Endothelial cell of umbilical vein (primary cell): ENCODE measurements around the gene PIGQ. TPM values are rescaled to one million over a fixed set of nuclear protein-coding genes. Genes with fewer than 3 reads are reported as not detected.

Experiments used
- BruUV-seq: library from RNA; stranded (reverse); fragments of 400-500 nt; replicated peaks from 2 replicates; lab custom pipeline; 2021; lab: Mats Ljungman, UMichigan
- CTCF ChIA-PET: fragments of 300-600, 350-600 bp; sonication (Branson Sonifier 250); formaldehyde crosslinking; loops from one replicate; lab custom pipeline; 2021; ENCODE audit warnings: antibody characterized with exemption, inconsistent platforms; lab: Charles Lee
- POLR2A ChIA-PET: fragments of 300-600, 350-600 bp; sonication (Branson Sonifier 250); formaldehyde crosslinking; loops from one replicate; lab custom pipeline; 2021; ENCODE audit warnings: antibody characterized with exemption, inconsistent platforms; lab: Charles Lee
- DNase-seq: peaks from one replicate; pipeline ENCODE4 v3.0.0-alpha.2; 2011; ENCODE audit warnings: low read depth, low spot score
- FAIRE-seq: peaks from 2 replicates; lab custom pipeline; 2011; peaks lifted over from hg19 to GRCh38; lab: Jason Lieb, UNC
- H2AFZ ChIP-seq: 2 replicates; pipeline ENCODE4 v1.6.0; 2012; ENCODE audit warnings: low read depth, low read length, control low read depth, inconsistent platforms
- H3K27ac ChIP-seq: 2 replicates; pipeline ENCODE4 v1.5.1; 2011; ENCODE audit warnings: low read depth, mild to moderate bottlenecking, control low read depth, low read length, moderate library complexity; ENCODE audit not compliant: insufficient read depth
- H3K27me3 ChIP-seq, 2 experiments: 2 replicates each; pipeline versions ENCODE4 v1.6.0 to v1.6.1; 2011; ENCODE audit warnings: low read length in 2 of 2, mixed read lengths in 1 of 2; ENCODE audit not compliant: control insufficient read depth in 2 of 2, insufficient read depth in 2 of 2
- H3K36me3 ChIP-seq, 2 experiments: 2 replicates in 1 of 2; 3 replicates in 1 of 2; pipeline ENCODE4 v1.5.1; 2011; ENCODE audit warnings: low read length in 2 of 2, mild to moderate bottlenecking in 1 of 2, moderate library complexity in 1 of 2; ENCODE audit not compliant: control insufficient read depth in 2 of 2, insufficient read depth in 2 of 2; ENCODE audit errors: extremely low read depth in 1 of 2
- H3K4me1 ChIP-seq: 3 replicates; pipeline ENCODE4 v1.5.1; 2011; ENCODE audit warnings: mild to moderate bottlenecking, low read length; ENCODE audit not compliant: control insufficient read depth, insufficient read depth; ENCODE audit errors: extremely low read depth
- H3K4me2 ChIP-seq: 2 replicates; pipeline ENCODE4 v1.6.1; 2011; ENCODE audit warnings: low read length, control low read depth, mixed read lengths; ENCODE audit not compliant: insufficient read depth
- H3K4me3 ChIP-seq, 3 experiments: fragments of 200-600 bp in 1 of 3; sonication (generic), shearing (Covaris generic) in 1 of 3; replicated peaks in 1 of 3; 2 replicates each; pipeline ENCODE4 v1.5.1; 2011 to 2016; ENCODE audit warnings: control low read depth in 3 of 3, low read length in 3 of 3, mild to moderate bottlenecking in 2 of 3, inconsistent platforms in 1 of 3, low read depth in 1 of 3, moderate library complexity in 1 of 3; ENCODE audit not compliant: insufficient read depth in 1 of 3
- H3K79me2 ChIP-seq: 2 replicates; pipeline ENCODE4 v1.6.0; 2012; ENCODE audit warnings: low read length, inconsistent platforms; ENCODE audit not compliant: control insufficient read depth, insufficient read depth
- H3K9ac ChIP-seq: replicated peaks from 2 replicates; pipeline ENCODE3; 2011; ENCODE audit warnings: low read length, control low read depth; ENCODE audit not compliant: insufficient read depth; ENCODE audit errors: extremely low read depth
- H3K9me1 ChIP-seq: replicated peaks from 3 replicates; pipeline ENCODE4 v1.6.0; 2011; ENCODE audit warnings: mild to moderate bottlenecking, low read length; ENCODE audit not compliant: control insufficient read depth, insufficient read depth; ENCODE audit errors: extremely low read depth
- H3K9me3 ChIP-seq: replicated peaks from 2 replicates; pipeline ENCODE4 v1.5.1; 2012; ENCODE audit warnings: low read length, inconsistent platforms; ENCODE audit not compliant: control insufficient read depth, insufficient read depth
- H4K20me1 ChIP-seq: replicated peaks from 2 replicates; pipeline ENCODE3; 2011; ENCODE audit warnings: mild to moderate bottlenecking, low read length; ENCODE audit not compliant: control insufficient read depth, insufficient read depth; ENCODE audit errors: extremely low read depth
- EZH2 ChIP-seq: IDR thresholded peaks from 2 replicates; pipeline ENCODE4 v1.6.1; 2012; ENCODE audit warnings: borderline replicate concordance, low read depth, mild to moderate bottlenecking, moderate library complexity, low read length, inconsistent platforms; ENCODE audit not compliant: severe bottlenecking
- FOS ChIP-seq: IDR thresholded peaks from 2 replicates; pipeline ENCODE4 v1.6.1; 2011; ENCODE audit warnings: mild to moderate bottlenecking, low read length, moderate library complexity, borderline replicate concordance; ENCODE audit not compliant: insufficient read depth
- GATA2 ChIP-seq: IDR thresholded peaks from 2 replicates; pipeline ENCODE4 v1.7.0; 2011; ENCODE audit warnings: low read depth, mild to moderate bottlenecking, moderate library complexity, mixed read lengths, low read length; ENCODE audit not compliant: insufficient read length, insufficient read depth
- JUN ChIP-seq: IDR thresholded peaks from 2 replicates; pipeline ENCODE4 v1.6.1; 2011; ENCODE audit warnings: borderline replicate concordance, low read depth; ENCODE audit not compliant: insufficient read length, insufficient read depth
- MYC ChIP-seq: IDR thresholded peaks from one replicate; pipeline ENCODE4 v1.6.1; 2011; ENCODE audit warnings: mild to moderate bottlenecking, low read depth, low read length
- POLR2AphosphoS5 ChIP-seq: IDR thresholded peaks from 2 replicates; pipeline ENCODE4 v1.6.1; 2012; ENCODE audit warnings: low read depth, mild to moderate bottlenecking, control low read depth, low read length, moderate library complexity; ENCODE audit not compliant: insufficient read depth
- dilution Hi-C: fragments of 300-500 bp; cut with MboI; formaldehyde crosslinking; loops from one replicate; pipeline ENCODE4 v1.15.0; 2019; ENCODE audit warnings: low sequenced_read_pairs; ENCODE audit not compliant: extremely low pct_ligation_motif_present
- intact Hi-C: fragments of 100-400 bp; cut with micrococcal nuclease; formaldehyde crosslinking; loops from one replicate; pipeline ENCODE4 v1.10.0; 2022
- polyA plus RNA-seq, 4 experiments: library from polyadenylated mRNA; depleted of rRNA in 3 of 4; stranded (reverse) in 3 of 4; unstranded in 1 of 4; fragments of >200 nt; gene quantifications; 2 replicates each; pipeline versions ENCODE4 v1.2.1 to v1.2.3, GENCODE V29; 2011 to 2012; ENCODE audit warnings: missing spikeins in 1 of 4
- total RNA-seq: library from RNA; stranded (reverse); gene quantifications from 2 replicates; pipeline ENCODE4 v1.2.3, GENCODE V29; 2021
- TF ChIP-seq, protein P1 (sequence below): IDR thresholded peaks from 2 replicates; pipeline ENCODE4 v1.6.1; 2011; ENCODE audit not compliant: insufficient read depth, insufficient read length
- TF ChIP-seq, protein P2 (sequence below), 2 donors: IDR thresholded peaks; 1 replicate in 1 of 2; 2 replicates in 1 of 2; pipeline ENCODE4 v1.5.1; 2011; ENCODE audit warnings: low read length in 2 of 2, mild to moderate bottlenecking in 2 of 2, moderate library complexity in 2 of 2, control low read depth in 1 of 2, inconsistent platforms in 1 of 2, low read depth in 1 of 2; ENCODE audit not compliant: insufficient read depth in 1 of 2; ENCODE audit errors: extremely low read depth in 1 of 2

PIGQ gene
- total and polyA plus RNA-seq, 2 donors (not counting 3 experiments of a cell fraction or from before 2014, with no cell fraction given), result 66.9 to 67.7 TPM

DNA sequence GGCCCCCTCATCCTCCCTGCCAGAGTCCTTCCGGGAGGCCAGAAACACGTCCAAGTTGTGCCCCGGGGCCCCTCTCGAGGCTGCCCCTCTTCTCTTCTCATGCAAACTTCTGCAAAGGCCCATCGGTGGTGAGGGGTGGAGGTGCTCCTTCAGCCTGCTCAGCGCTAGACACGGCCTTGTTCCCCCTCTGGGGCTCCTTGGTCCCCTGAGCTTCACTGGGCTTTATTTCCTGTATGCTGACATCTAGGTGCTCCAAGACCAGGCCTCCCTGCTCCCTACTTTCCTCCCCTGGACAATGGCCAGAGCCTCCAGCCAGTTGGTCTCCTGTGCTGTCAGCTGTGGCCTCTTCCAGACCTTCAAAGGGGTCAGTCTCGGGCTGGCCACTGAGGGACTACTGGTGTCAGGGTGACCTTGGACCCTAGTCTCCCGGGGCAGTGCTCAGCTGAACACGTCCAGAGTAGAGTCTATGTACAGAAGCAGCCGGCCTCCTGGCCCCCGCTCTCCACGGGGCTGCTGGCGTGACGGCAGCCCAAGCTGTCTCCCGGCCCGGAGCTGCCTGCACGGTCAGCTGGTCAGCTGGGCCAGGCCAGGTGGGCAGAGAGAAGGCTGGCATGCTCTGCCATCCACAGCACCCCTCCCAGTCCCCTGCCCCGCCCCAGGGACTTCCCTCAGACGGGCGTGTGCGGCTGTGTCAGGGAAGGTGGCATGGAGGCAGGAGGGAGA is 11.3 kb upstream of the PIGQ start:
- CTCF ChIA-PET, result no interaction called here
- peaks cover 6% of the 10 kb centered on the region for H3K4me1 ChIP-seq
- H3K27ac ChIP-seq, result no peak overlapping the region
- DNase-seq (no peak), FAIRE-seq (no peak)
- H3K9ac ChIP-seq, result no peak overlapping the region
- no peak for TF ChIP-seq MYC
- TF ChIP-seq, protein P1, sequence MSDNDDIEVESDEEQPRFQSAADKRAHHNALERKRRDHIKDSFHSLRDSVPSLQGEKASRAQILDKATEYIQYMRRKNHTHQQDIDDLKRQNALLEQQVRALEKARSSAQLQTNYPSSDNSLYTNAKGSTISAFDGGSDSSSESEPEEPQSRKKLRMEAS, result no peak
- no peak for TF ChIP-seq EZH2
- no peak for TF ChIP-seq FOS
- TF ChIP-seq GATA2, result no peak
- H3K36me3 ChIP-seq, result no peaks in the 10 kb centered on the region
- no TSS peak for BruUV-seq
- no peaks in the 10 kb centered on the region for H4K20me1 ChIP-seq
- no peaks in the 10 kb centered on the region for H3K9me3 ChIP-seq
- H3K9me1 ChIP-seq, result no peaks in the 10 kb centered on the region
- POLR2A ChIA-PET, result interaction anchor here (0.5 kb wide), 1 partner anchor 170 kb away, joined by 4 read pairs; no protein-coding TSS in a partner anchor
- no peak overlapping the region for H3K4me3 ChIP-seq
- dilution Hi-C loops (no loop called here), intact Hi-C loops (no loop called here)
- H3K79me2 ChIP-seq, result no peaks in the 10 kb centered on the region
- no peak overlapping the region for H2AFZ ChIP-seq
- H3K4me2 ChIP-seq, result no peak overlapping the region
- H3K27me3 ChIP-seq, result peaks cover 14 to 19% of the 10 kb centered on the region in 2 experiments

DNA sequence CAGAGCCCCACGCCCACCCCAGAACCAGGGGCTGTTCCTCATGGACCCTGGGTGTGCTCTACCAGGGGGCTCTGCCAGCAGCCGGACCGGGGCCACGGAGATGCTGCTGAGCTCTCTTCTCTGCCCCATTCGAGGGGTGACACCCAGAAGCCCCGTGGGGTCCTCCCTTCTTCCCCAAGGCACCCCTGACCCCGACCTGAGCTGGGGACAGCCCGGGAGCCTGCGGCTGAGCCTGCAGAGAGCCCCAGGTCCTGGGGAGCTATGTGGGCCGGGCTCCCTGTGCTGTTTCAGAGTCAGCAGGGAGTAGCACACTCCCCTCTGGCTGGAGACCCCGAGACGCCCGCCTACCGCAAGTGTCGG is 10.8 kb upstream of the PIGQ start:
- no peaks in the 10 kb centered on the region for H4K20me1 ChIP-seq
- dilution Hi-C loops (no loop called here), intact Hi-C loops (no loop called here)
- no peaks in the 10 kb centered on the region for H3K9me3 ChIP-seq
- H3K27ac ChIP-seq, result no peak overlapping the region
- H3K9me1 ChIP-seq, result no peaks in the 10 kb centered on the region
- peaks cover 6% of the 10 kb centered on the region for H3K4me1 ChIP-seq
- H3K79me2 ChIP-seq, result no peaks in the 10 kb centered on the region
- H3K9ac ChIP-seq, result no peak overlapping the region
- H3K4me3 ChIP-seq, result no peak overlapping the region
- BruUV-seq, result no TSS peak
- CTCF ChIA-PET, result no interaction called here
- H2AFZ ChIP-seq, result no peak overlapping the region
- no peak for TF ChIP-seq GATA2
- TF ChIP-seq FOS, result no peak
- TF ChIP-seq, protein P2, sequence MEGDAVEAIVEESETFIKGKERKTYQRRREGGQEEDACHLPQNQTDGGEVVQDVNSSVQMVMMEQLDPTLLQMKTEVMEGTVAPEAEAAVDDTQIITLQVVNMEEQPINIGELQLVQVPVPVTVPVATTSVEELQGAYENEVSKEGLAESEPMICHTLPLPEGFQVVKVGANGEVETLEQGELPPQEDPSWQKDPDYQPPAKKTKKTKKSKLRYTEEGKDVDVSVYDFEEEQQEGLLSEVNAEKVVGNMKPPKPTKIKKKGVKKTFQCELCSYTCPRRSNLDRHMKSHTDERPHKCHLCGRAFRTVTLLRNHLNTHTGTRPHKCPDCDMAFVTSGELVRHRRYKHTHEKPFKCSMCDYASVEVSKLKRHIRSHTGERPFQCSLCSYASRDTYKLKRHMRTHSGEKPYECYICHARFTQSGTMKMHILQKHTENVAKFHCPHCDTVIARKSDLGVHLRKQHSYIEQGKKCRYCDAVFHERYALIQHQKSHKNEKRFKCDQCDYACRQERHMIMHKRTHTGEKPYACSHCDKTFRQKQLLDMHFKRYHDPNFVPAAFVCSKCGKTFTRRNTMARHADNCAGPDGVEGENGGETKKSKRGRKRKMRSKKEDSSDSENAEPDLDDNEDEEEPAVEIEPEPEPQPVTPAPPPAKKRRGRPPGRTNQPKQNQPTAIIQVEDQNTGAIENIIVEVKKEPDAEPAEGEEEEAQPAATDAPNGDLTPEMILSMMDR (IDR thresholded peaks at IDR 0.05; ENCODE audit: extremely low read depth in 1 of 2, insufficient read depth in 1 of 2, low read depth in 1 of 2, low read length in 2 of 2), result no peak
- no peak for TF ChIP-seq POLR2AphosphoS5
- no peak for TF ChIP-seq JUN
- no peak for TF ChIP-seq EZH2
- TF ChIP-seq, protein P1, result no peak
- H3K36me3 ChIP-seq, result no peaks in the 10 kb centered on the region
- no peak for FAIRE-seq
- peaks cover 14 to 19% of the 10 kb centered on the region in 2 experiments for H3K27me3 ChIP-seq
- no peak overlapping the region for H3K4me2 ChIP-seq
- no peak for DNase-seq
- POLR2A ChIA-PET, result no interaction called here
